ENCODE measurements around the gene SLCO4C1.

Gene SLCO4C1

GRCh38 chr5:102218159-102218558 is 77.9 kb downstream of the SLCO4C1 start:
- H2AFZ ChIP-seq (ENCODE audit: low read depth, low read length, severe bottlenecking) = no peak overlapping the region
- H3F3A ChIP-seq (ENCODE audit: insufficient read depth) = no peaks in the 10 kb centered on the region
- H3K9me3 ChIP-seq (ENCODE audit: insufficient read depth, low read length) = no peaks in the 10 kb centered on the region
- TF ChIP-seq CTCF (IDR thresholded peaks at IDR 0.05; ENCODE audit: insufficient read depth, low read length, poor library complexity, severe bottlenecking) = no peak
- TF ChIP-seq EZH2phosphoT487 (conservative IDR thresholded peaks at IDR 0.05; ENCODE audit: low read length) = no peak
- no peaks in the 10 kb centered on the region for H3K27me3 ChIP-seq (ENCODE audit: low read length)
- H4K20me1 ChIP-seq (ENCODE audit: low read depth, low read length) = no peaks in the 10 kb centered on the region
- H3K36me3 ChIP-seq (ENCODE audit: low read length) = no peaks in the 10 kb centered on the region
- H3K9ac ChIP-seq (ENCODE audit: low read length) = no peak overlapping the region
- H3K4me2 ChIP-seq (ENCODE audit: low read depth, low read length, poor library complexity, severe bottlenecking) = no peak overlapping the region
- H3K79me2 ChIP-seq (ENCODE audit: insufficient read depth, low read length) = no peaks in the 10 kb centered on the region
- no peak overlapping the region for H3K27ac ChIP-seq (ENCODE audit: low read depth, low read length)
- H3K9me2 ChIP-seq (replicated peaks; ENCODE audit: insufficient read depth, low read length) = no peaks in the 10 kb centered on the region
- H3K4me3 ChIP-seq (ENCODE audit: insufficient read depth, low read length, poor library complexity, severe bottlenecking) = no peak overlapping the region

- H4K20me1 ChIP-seq (ENCODE audit: low read depth, low read length) = no peaks in the 10 kb centered on the region
- H3K9me3 ChIP-seq (ENCODE audit: insufficient read depth, low read length) = no peaks in the 10 kb centered on the region
- H3K79me2 ChIP-seq (ENCODE audit: insufficient read depth, low read length) = no peaks in the 10 kb centered on the region
- H3F3A ChIP-seq (ENCODE audit: insufficient read depth) = no peaks in the 10 kb centered on the region
- TF ChIP-seq CTCF (IDR thresholded peaks at IDR 0.05; ENCODE audit: insufficient read depth, low read length, poor library complexity, severe bottlenecking) = no peak
- no peak for TF ChIP-seq EZH2phosphoT487 (conservative IDR thresholded peaks at IDR 0.05; ENCODE audit: low read length)
- H3K9me2 ChIP-seq (replicated peaks; ENCODE audit: insufficient read depth, low read length) = no peaks in the 10 kb centered on the region
- no peak overlapping the region for H2AFZ ChIP-seq (ENCODE audit: low read depth, low read length, severe bottlenecking)
- H3K4me3 ChIP-seq (ENCODE audit: insufficient read depth, low read length, poor library complexity, severe bottlenecking) = no peak overlapping the region
- no peak overlapping the region for H3K4me2 ChIP-seq (ENCODE audit: low read depth, low read length, poor library complexity, severe bottlenecking)
- H3K27ac ChIP-seq (ENCODE audit: low read depth, low read length) = no peak overlapping the region
- no peaks in the 10 kb centered on the region for H3K27me3 ChIP-seq (ENCODE audit: low read length)
- no peaks in the 10 kb centered on the region for H3K36me3 ChIP-seq (ENCODE audit: low read length)
- H3K9ac ChIP-seq (ENCODE audit: low read length) = no peak overlapping the region
Observed at GRCh38 chr5:102216678-102217077, 79.4 kb downstream of the SLCO4C1 start.

GRCh38 chr5:102211165-102211564 is 84.9 kb downstream of the SLCO4C1 start:
- H3F3A ChIP-seq (ENCODE audit: insufficient read depth) = no peaks in the 10 kb centered on the region
- no peak overlapping the region for H3K4me2 ChIP-seq (ENCODE audit: low read depth, low read length, poor library complexity, severe bottlenecking)
- H4K20me1 ChIP-seq (ENCODE audit: low read depth, low read length) = no peaks in the 10 kb centered on the region
- no peak overlapping the region for H3K4me3 ChIP-seq (ENCODE audit: insufficient read depth, low read length, poor library complexity, severe bottlenecking)
- H3K27me3 ChIP-seq (ENCODE audit: low read length) = no peaks in the 10 kb centered on the region
- TF ChIP-seq EZH2phosphoT487 (conservative IDR thresholded peaks at IDR 0.05; ENCODE audit: low read length) (no peak), CTCF (IDR thresholded peaks at IDR 0.05; ENCODE audit: insufficient read depth, low read length, poor library complexity, severe bottlenecking) (no peak)
- no peak overlapping the region for H3K9ac ChIP-seq (ENCODE audit: low read length)
- H3K79me2 ChIP-seq (ENCODE audit: insufficient read depth, low read length) = no peaks in the 10 kb centered on the region
- H3K36me3 ChIP-seq (ENCODE audit: low read length) = no peaks in the 10 kb centered on the region
- no peaks in the 10 kb centered on the region for H3K9me2 ChIP-seq (replicated peaks; ENCODE audit: insufficient read depth, low read length)
- no peak overlapping the region for H3K27ac ChIP-seq (ENCODE audit: low read depth, low read length)
- H3K9me3 ChIP-seq (ENCODE audit: insufficient read depth, low read length) = no peaks in the 10 kb centered on the region
- H2AFZ ChIP-seq (ENCODE audit: low read depth, low read length, severe bottlenecking) = no peak overlapping the region

All from SU-DHL-6 (cell line).